Stomach (tissue), 4 donors: ENCODE measurements around the gene MAP7D3.

ENCODE experiments used
- CTCF ChIP-seq, 7 experiments: fragments of 450-650 bp in 4 of 7; fragments of 200-600 bp in 3 of 7; sonication (generic) in 3 of 7; IDR thresholded peaks; one replicate each; pipeline ENCODE4 v1.5.1; 2016 to 2019; ENCODE audit warnings: antibody characterized with exemption in 7 of 7, control low read depth in 2 of 7, mild to moderate bottlenecking in 1 of 7
- EP300 ChIP-seq: sonication (generic); formaldehyde crosslinking; IDR thresholded peaks from one replicate; pipeline ENCODE4 v1.6.1; 2017; ENCODE audit warnings: antibody characterized with exemption
- POLR2A ChIP-seq, 4 donors: fragments of 450-650 bp; IDR thresholded peaks; one replicate each; pipeline ENCODE4 v1.6.1; 2016; ENCODE audit warnings: antibody characterized with exemption in 4 of 4, control low read depth in 2 of 4, mild to moderate bottlenecking in 1 of 4, moderate library complexity in 1 of 4
- POLR2AphosphoS5 ChIP-seq, 3 donors: sonication (generic); formaldehyde crosslinking; IDR thresholded peaks; one replicate each; pipeline ENCODE4 v1.6.1; 2016; ENCODE audit warnings: antibody characterized with exemption in 3 of 3

DNA sequence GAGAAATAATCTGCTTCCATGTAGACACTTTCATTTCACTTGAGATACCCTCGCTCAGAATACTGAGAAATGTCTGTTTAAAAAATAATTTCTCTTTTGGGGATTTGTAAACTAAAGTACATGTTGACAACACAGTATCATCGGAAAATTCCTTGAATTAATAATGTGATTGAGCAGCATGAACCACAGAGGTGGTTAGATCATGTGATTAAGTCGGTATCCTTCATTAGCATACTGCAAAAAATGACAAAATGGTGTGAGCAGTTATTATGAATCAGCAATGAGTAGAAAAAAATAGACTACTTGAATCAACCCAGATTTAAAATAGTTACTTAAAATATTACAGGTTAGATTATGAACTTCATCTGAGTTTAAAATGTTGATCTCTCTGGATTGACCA, 14.1 kb downstream of the MAP7D3 start:
- TF ChIP-seq CTCF (IDR thresholded peaks at IDR 0.05) (no peak), POLR2A (IDR thresholded peaks at IDR 0.05) (no peak), EP300 (no peak), POLR2AphosphoS5 (IDR thresholded peaks at IDR 0.05) (no peak)
